Fibroblast of lung (primary cell): ENCODE measurements around the gene SUGCT.

Source experiments
- EZH2 ChIP-seq: IDR thresholded peaks from 2 replicates; pipeline ENCODE4 v1.5.1; 2012; ENCODE audit warnings: low read length, control low read depth, mild to moderate bottlenecking; ENCODE audit errors: missing control alignments
- TF ChIP-seq, protein P1 (sequence below), 2 donors: IDR thresholded peaks in 1 of 2; conservative IDR thresholded peaks in 1 of 2; 1 replicate in 1 of 2; 2 replicates in 1 of 2; pipeline ENCODE4 v1.5.1; 2011 to 2012; ENCODE audit warnings: low read length in 2 of 2, control low read depth in 1 of 2, inconsistent platforms in 1 of 2, low read depth in 1 of 2, mild to moderate bottlenecking in 1 of 2

- TF ChIP-seq, protein P1, sequence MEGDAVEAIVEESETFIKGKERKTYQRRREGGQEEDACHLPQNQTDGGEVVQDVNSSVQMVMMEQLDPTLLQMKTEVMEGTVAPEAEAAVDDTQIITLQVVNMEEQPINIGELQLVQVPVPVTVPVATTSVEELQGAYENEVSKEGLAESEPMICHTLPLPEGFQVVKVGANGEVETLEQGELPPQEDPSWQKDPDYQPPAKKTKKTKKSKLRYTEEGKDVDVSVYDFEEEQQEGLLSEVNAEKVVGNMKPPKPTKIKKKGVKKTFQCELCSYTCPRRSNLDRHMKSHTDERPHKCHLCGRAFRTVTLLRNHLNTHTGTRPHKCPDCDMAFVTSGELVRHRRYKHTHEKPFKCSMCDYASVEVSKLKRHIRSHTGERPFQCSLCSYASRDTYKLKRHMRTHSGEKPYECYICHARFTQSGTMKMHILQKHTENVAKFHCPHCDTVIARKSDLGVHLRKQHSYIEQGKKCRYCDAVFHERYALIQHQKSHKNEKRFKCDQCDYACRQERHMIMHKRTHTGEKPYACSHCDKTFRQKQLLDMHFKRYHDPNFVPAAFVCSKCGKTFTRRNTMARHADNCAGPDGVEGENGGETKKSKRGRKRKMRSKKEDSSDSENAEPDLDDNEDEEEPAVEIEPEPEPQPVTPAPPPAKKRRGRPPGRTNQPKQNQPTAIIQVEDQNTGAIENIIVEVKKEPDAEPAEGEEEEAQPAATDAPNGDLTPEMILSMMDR (conservative IDR thresholded peaks at IDR 0.05 in 1 of 2, IDR thresholded peaks at IDR 0.05 in 1 of 2; ENCODE audit: low read depth in 1 of 2, low read length in 2 of 2) = peak; percentile 44 to 58
- TF ChIP-seq EZH2 = no peak
These were observed 699.1 kb downstream of the SUGCT start for GRCh38 chr7:40833888-40834234.
